ENCODE measurements around the gene ADI1.

The ADI1 gene

GRCh38 chr2:3491306-3491705 lies 28.0 kb downstream of the ADI1 start:
- no peak overlapping the region for H3K27ac ChIP-seq (ENCODE audit: low read length)
- no peaks in the 10 kb centered on the region for H3K36me3 ChIP-seq (replicated peaks; ENCODE audit: insufficient read depth, low read length)
- no peaks in the 10 kb centered on the region for H3K9me2 ChIP-seq (replicated peaks; ENCODE audit: insufficient read depth, low read length)
- H3F3A ChIP-seq (ENCODE audit: insufficient read depth, low read length) = no peaks in the 10 kb centered on the region
- no peak for TF ChIP-seq CTCF (IDR thresholded peaks at IDR 0.05; ENCODE audit: low read length)
- H2AFZ ChIP-seq (ENCODE audit: low read length) = no peak overlapping the region
- H3K27me3 ChIP-seq (replicated peaks; ENCODE audit: insufficient read depth, low read length) = no peaks in the 10 kb centered on the region
- no peak overlapping the region for H3K4me2 ChIP-seq (ENCODE audit: low read depth, low read length)
- no peak overlapping the region for H3K4me3 ChIP-seq (ENCODE audit: low read length)
- no peaks in the 10 kb centered on the region for H3K79me2 ChIP-seq (ENCODE audit: low read length)
- DNase-seq = no peak
- H3K9ac ChIP-seq (ENCODE audit: low read length) = no peak overlapping the region
- H3K4me1 ChIP-seq (ENCODE audit: low read length) = no peaks in the 10 kb centered on the region
- H3K9me3 ChIP-seq (replicated peaks; ENCODE audit: insufficient read depth, low read length) = no peaks in the 10 kb centered on the region
- no peaks in the 10 kb centered on the region for H4K20me1 ChIP-seq (ENCODE audit: insufficient read depth, low read length)

- H3K4me3 ChIP-seq (ENCODE audit: low read length) = no peak overlapping the region
- no peaks in the 10 kb centered on the region for H3F3A ChIP-seq (ENCODE audit: insufficient read depth, low read length)
- no peaks in the 10 kb centered on the region for H3K27me3 ChIP-seq (replicated peaks; ENCODE audit: insufficient read depth, low read length)
- H3K4me2 ChIP-seq (ENCODE audit: low read depth, low read length) = no peak overlapping the region
- no peaks in the 10 kb centered on the region for H3K36me3 ChIP-seq (replicated peaks; ENCODE audit: insufficient read depth, low read length)
- no peaks in the 10 kb centered on the region for H3K9me3 ChIP-seq (replicated peaks; ENCODE audit: insufficient read depth, low read length)
- no peak for DNase-seq
- no peaks in the 10 kb centered on the region for H4K20me1 ChIP-seq (ENCODE audit: insufficient read depth, low read length)
- no peak overlapping the region for H3K27ac ChIP-seq (ENCODE audit: low read length)
- H3K9me2 ChIP-seq (replicated peaks; ENCODE audit: insufficient read depth, low read length) = no peaks in the 10 kb centered on the region
- no peaks in the 10 kb centered on the region for H3K4me1 ChIP-seq (ENCODE audit: low read length)
- TF ChIP-seq CTCF (IDR thresholded peaks at IDR 0.05; ENCODE audit: low read length) (no peak), EZH2phosphoT487 (IDR thresholded peaks at IDR 0.05; ENCODE audit: low read length) (no peak), EZH2 (optimal IDR thresholded peaks at IDR 0.05; ENCODE audit: low read depth, low read length) (no peak)
- H2AFZ ChIP-seq (ENCODE audit: low read length) = no peak overlapping the region
- no peaks in the 10 kb centered on the region for H3K79me2 ChIP-seq (ENCODE audit: low read length)
- H3K9ac ChIP-seq (ENCODE audit: low read length) = no peak overlapping the region
Observed at GRCh38 chr2:3490191-3491170, 28.9 kb downstream of the ADI1 start.

GRCh38 chr2:3489764-3490115 lies 29.6 kb downstream of the ADI1 start:
- no peaks in the 10 kb centered on the region for H3F3A ChIP-seq (ENCODE audit: insufficient read depth, low read length)
- no peak for DNase-seq
- H2AFZ ChIP-seq (ENCODE audit: low read length) = no peak overlapping the region
- no peaks in the 10 kb centered on the region for H3K9me2 ChIP-seq (replicated peaks; ENCODE audit: insufficient read depth, low read length)
- H3K27me3 ChIP-seq (replicated peaks; ENCODE audit: insufficient read depth, low read length) = no peaks in the 10 kb centered on the region
- no peaks in the 10 kb centered on the region for H3K4me1 ChIP-seq (ENCODE audit: low read length)
- no peaks in the 10 kb centered on the region for H3K36me3 ChIP-seq (replicated peaks; ENCODE audit: insufficient read depth, low read length)
- H3K27ac ChIP-seq (ENCODE audit: low read length) = no peak overlapping the region
- TF ChIP-seq CTCF (IDR thresholded peaks at IDR 0.05; ENCODE audit: low read length) (no peak), EZH2phosphoT487 (IDR thresholded peaks at IDR 0.05; ENCODE audit: low read length) (no peak), EZH2 (optimal IDR thresholded peaks at IDR 0.05; ENCODE audit: low read depth, low read length) (no peak)
- no peaks in the 10 kb centered on the region for H3K9me3 ChIP-seq (replicated peaks; ENCODE audit: insufficient read depth, low read length)
- no peaks in the 10 kb centered on the region for H4K20me1 ChIP-seq (ENCODE audit: insufficient read depth, low read length)
- H3K4me2 ChIP-seq (ENCODE audit: low read depth, low read length) = no peak overlapping the region
- no peaks in the 10 kb centered on the region for H3K79me2 ChIP-seq (ENCODE audit: low read length)
- no peak overlapping the region for H3K4me3 ChIP-seq (ENCODE audit: low read length)
- H3K9ac ChIP-seq (ENCODE audit: low read length) = no peak overlapping the region

Measured in MM.1S (cell line).